NCI-H510A treated with DMSO at 0.1 percent for 48 hours (cell line): ENCODE data around the gene SGTA.
A peak's percentile ranks its signal among the peaks of the same experiment; 100 is the strongest.

Experiments
- DNase-seq: peaks from one replicate; lab custom pipeline; 2025; lab: John Stamatoyannopoulos, UW

Gene SGTA

GRCh38 chr19:2754659-2755447, 28.2 kb downstream of the SGTA start:
- DNase-seq = no peak

- DNase-seq = no peak
Measured at GRCh38 chr19:2751438-2751830, 31.6 kb downstream of the SGTA start.

GRCh38 chr19:2750808-2751437, 32.1 kb downstream of the SGTA start:
- DNase-seq = no peak

- no peak for DNase-seq
Measured at GRCh38 chr19:2747349-2747748, 35.7 kb downstream of the SGTA start.

GRCh38 chr19:2744113-2744512, 39.0 kb downstream of the SGTA start:
- no peak for DNase-seq

GRCh38 chr19:2743099-2743498, 40.0 kb downstream of the SGTA start:
- no peak for DNase-seq

GRCh38 chr19:2740314-2740656, 42.8 kb downstream of the SGTA start:
- DNase-seq = no peak

GRCh38 chr19:2739602-2740313, 43.3 kb downstream of the SGTA start, which contains the start of gene SLC39A3:
SLC39A3 (minus strand) TSS chr19:2740017; CDS start chr19:2737257, 2,760 bp downstream.
- peak; percentile 87 for DNase-seq

- DNase-seq = no peak
Measured at GRCh38 chr19:2736550-2737190, 46.4 kb downstream of the SGTA start.

- DNase-seq = no peak
Measured at GRCh38 chr19:2735374-2735773, 47.7 kb downstream of the SGTA start.

GRCh38 chr19:2734589-2735288, 48.3 kb downstream of the SGTA start:
- no peak for DNase-seq

- DNase-seq = no peak
Measured at GRCh38 chr19:2733930-2734588, 49.0 kb downstream of the SGTA start.

- no peak for DNase-seq
Measured at GRCh38 chr19:2732883-2733282, 50.2 kb downstream of the SGTA start.

GRCh38 chr19:2732157-2732725, 50.8 kb downstream of the SGTA start:
- DNase-seq = no peak

- no peak for DNase-seq
Measured at GRCh38 chr19:2731181-2731995, 51.7 kb downstream of the SGTA start.

- DNase-seq = no peak
Measured at GRCh38 chr19:2729943-2730818, 52.9 kb downstream of the SGTA start.

- DNase-seq = no peak
Measured at GRCh38 chr19:2728783-2729387, 54.2 kb downstream of the SGTA start.

GRCh38 chr19:2727640-2727944, 55.5 kb downstream of the SGTA start:
- no peak for DNase-seq
